Endothelial cell of umbilical vein (primary cell): ENCODE measurements around the gene STMN1. TPM values are rescaled to one million over a fixed set of nuclear protein-coding genes. Genes with fewer than 3 reads are reported as not detected.

Experiments used
- BruUV-seq: library from RNA; stranded (reverse); fragments of 400-500 nt; replicated peaks from 2 replicates; lab custom pipeline; 2021; lab: Mats Ljungman, UMichigan
- CTCF ChIA-PET: fragments of 300-600, 350-600 bp; sonication (Branson Sonifier 250); formaldehyde crosslinking; loops from one replicate; lab custom pipeline; 2021; ENCODE audit warnings: antibody characterized with exemption, inconsistent platforms; lab: Charles Lee
- POLR2A ChIA-PET: fragments of 300-600, 350-600 bp; sonication (Branson Sonifier 250); formaldehyde crosslinking; loops from one replicate; lab custom pipeline; 2021; ENCODE audit warnings: antibody characterized with exemption, inconsistent platforms; lab: Charles Lee
- DNase-seq: peaks from one replicate; pipeline ENCODE4 v3.0.0-alpha.2; 2011; ENCODE audit warnings: low read depth, low spot score
- FAIRE-seq: peaks from 2 replicates; lab custom pipeline; 2011; peaks lifted over from hg19 to GRCh38; lab: Jason Lieb, UNC
- H2AFZ ChIP-seq: 2 replicates; pipeline ENCODE4 v1.6.0; 2012; ENCODE audit warnings: low read depth, low read length, control low read depth, inconsistent platforms
- H3K27ac ChIP-seq: 2 replicates; pipeline ENCODE4 v1.5.1; 2011; ENCODE audit warnings: low read depth, mild to moderate bottlenecking, control low read depth, low read length, moderate library complexity; ENCODE audit not compliant: insufficient read depth
- H3K27me3 ChIP-seq, 2 experiments: 2 replicates each; pipeline versions ENCODE4 v1.6.0 to v1.6.1; 2011; ENCODE audit warnings: low read length in 2 of 2, mixed read lengths in 1 of 2; ENCODE audit not compliant: control insufficient read depth in 2 of 2, insufficient read depth in 2 of 2
- H3K36me3 ChIP-seq, 2 experiments: 2 replicates in 1 of 2; 3 replicates in 1 of 2; pipeline ENCODE4 v1.5.1; 2011; ENCODE audit warnings: low read length in 2 of 2, mild to moderate bottlenecking in 1 of 2, moderate library complexity in 1 of 2; ENCODE audit not compliant: control insufficient read depth in 2 of 2, insufficient read depth in 2 of 2; ENCODE audit errors: extremely low read depth in 1 of 2
- H3K4me1 ChIP-seq: 3 replicates; pipeline ENCODE4 v1.5.1; 2011; ENCODE audit warnings: mild to moderate bottlenecking, low read length; ENCODE audit not compliant: control insufficient read depth, insufficient read depth; ENCODE audit errors: extremely low read depth
- H3K4me2 ChIP-seq: 2 replicates; pipeline ENCODE4 v1.6.1; 2011; ENCODE audit warnings: low read length, control low read depth, mixed read lengths; ENCODE audit not compliant: insufficient read depth
- H3K4me3 ChIP-seq, 3 experiments: fragments of 200-600 bp in 1 of 3; sonication (generic), shearing (Covaris generic) in 1 of 3; replicated peaks in 1 of 3; 2 replicates each; pipeline ENCODE4 v1.5.1; 2011 to 2016; ENCODE audit warnings: control low read depth in 3 of 3, low read length in 3 of 3, mild to moderate bottlenecking in 2 of 3, inconsistent platforms in 1 of 3, low read depth in 1 of 3, moderate library complexity in 1 of 3; ENCODE audit not compliant: insufficient read depth in 1 of 3
- H3K79me2 ChIP-seq: 2 replicates; pipeline ENCODE4 v1.6.0; 2012; ENCODE audit warnings: low read length, inconsistent platforms; ENCODE audit not compliant: control insufficient read depth, insufficient read depth
- H3K9ac ChIP-seq: replicated peaks from 2 replicates; pipeline ENCODE3; 2011; ENCODE audit warnings: low read length, control low read depth; ENCODE audit not compliant: insufficient read depth; ENCODE audit errors: extremely low read depth
- H3K9me1 ChIP-seq: replicated peaks from 3 replicates; pipeline ENCODE4 v1.6.0; 2011; ENCODE audit warnings: mild to moderate bottlenecking, low read length; ENCODE audit not compliant: control insufficient read depth, insufficient read depth; ENCODE audit errors: extremely low read depth
- H3K9me3 ChIP-seq: replicated peaks from 2 replicates; pipeline ENCODE4 v1.5.1; 2012; ENCODE audit warnings: low read length, inconsistent platforms; ENCODE audit not compliant: control insufficient read depth, insufficient read depth
- H4K20me1 ChIP-seq: replicated peaks from 2 replicates; pipeline ENCODE3; 2011; ENCODE audit warnings: mild to moderate bottlenecking, low read length; ENCODE audit not compliant: control insufficient read depth, insufficient read depth; ENCODE audit errors: extremely low read depth
- FOS ChIP-seq: IDR thresholded peaks from 2 replicates; pipeline ENCODE4 v1.6.1; 2011; ENCODE audit warnings: mild to moderate bottlenecking, low read length, moderate library complexity, borderline replicate concordance; ENCODE audit not compliant: insufficient read depth
- JUN ChIP-seq: IDR thresholded peaks from 2 replicates; pipeline ENCODE4 v1.6.1; 2011; ENCODE audit warnings: borderline replicate concordance, low read depth; ENCODE audit not compliant: insufficient read length, insufficient read depth
- POLR2A ChIP-seq: IDR thresholded peaks from 2 replicates; pipeline ENCODE4 v1.6.1; 2012; ENCODE audit warnings: low read depth, mild to moderate bottlenecking, control low read depth, low read length
- POLR2AphosphoS5 ChIP-seq: IDR thresholded peaks from 2 replicates; pipeline ENCODE4 v1.6.1; 2012; ENCODE audit warnings: low read depth, mild to moderate bottlenecking, control low read depth, low read length, moderate library complexity; ENCODE audit not compliant: insufficient read depth
- dilution Hi-C: fragments of 300-500 bp; cut with MboI; formaldehyde crosslinking; loops from one replicate; pipeline ENCODE4 v1.15.0; 2019; ENCODE audit warnings: low sequenced_read_pairs; ENCODE audit not compliant: extremely low pct_ligation_motif_present
- intact Hi-C: fragments of 100-400 bp; cut with micrococcal nuclease; formaldehyde crosslinking; loops from one replicate; pipeline ENCODE4 v1.10.0; 2022
- polyA plus RNA-seq, 4 experiments: library from polyadenylated mRNA; depleted of rRNA in 3 of 4; stranded (reverse) in 3 of 4; unstranded in 1 of 4; fragments of >200 nt; gene quantifications; 2 replicates each; pipeline versions ENCODE4 v1.2.1 to v1.2.3, GENCODE V29; 2011 to 2012; ENCODE audit warnings: missing spikeins in 1 of 4
- total RNA-seq: library from RNA; stranded (reverse); gene quantifications from 2 replicates; pipeline ENCODE4 v1.2.3, GENCODE V29; 2021
- TF ChIP-seq, protein P1 (sequence below): IDR thresholded peaks from 2 replicates; pipeline ENCODE4 v1.6.1; 2011; ENCODE audit not compliant: insufficient read depth, insufficient read length

STMN1 gene
- total and polyA plus RNA-seq, 2 donors (not counting 3 experiments of a cell fraction or from before 2014, with no cell fraction given) = 102 to 503 TPM

DNA sequence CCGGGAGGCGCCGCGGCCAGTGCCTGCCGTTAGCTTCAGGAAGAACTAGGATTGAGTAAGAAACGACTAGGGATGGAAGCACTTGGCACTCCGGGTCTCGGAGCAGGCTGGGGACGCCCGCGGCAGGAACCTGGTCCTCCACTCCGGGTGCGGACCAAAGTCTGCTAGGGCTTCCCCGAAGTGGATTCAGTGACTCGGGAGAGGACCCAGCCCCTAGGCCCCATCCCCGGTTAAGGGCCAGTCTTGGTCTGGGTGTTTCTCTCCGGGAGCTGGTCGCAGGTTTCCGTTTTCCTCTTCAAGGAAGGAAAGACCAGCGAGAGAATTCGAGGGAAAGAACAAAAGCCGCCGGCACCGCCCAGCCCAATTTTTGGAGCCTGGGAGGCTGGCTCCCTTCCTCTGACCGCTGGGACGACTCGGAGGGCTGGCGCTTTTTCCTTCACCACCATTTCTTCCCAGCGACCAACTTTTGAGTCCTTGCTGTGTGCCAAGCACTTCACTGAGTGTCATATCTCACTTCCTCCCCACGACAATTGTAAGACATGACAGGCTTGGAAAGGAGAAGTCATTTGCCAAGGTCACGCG is 16.8 kb upstream of the STMN1 start:
- peak overlapping the region; percentile 97 for H2AFZ ChIP-seq
- ChIA-PET CTCF (interaction anchor here (0.8 to 2.2 kb wide), 5 partner anchors 11 to 389 kb away, joined by 3 to 14 read pairs (median 4); partner anchors contain the start of gene PAFAH2), POLR2A (interaction anchor here (0.6 to 0.9 kb wide), 2 partner anchors 18 to 1655 kb away, joined by 3 to 4 read pairs; no protein-coding TSS in a partner anchor)
- intact Hi-C loops = loop anchor here (2.0 kb wide), 2 partner anchors 16 to 28 kb away; partner anchors contain the start of gene STMN1
- no peak overlapping the region for H3K27ac ChIP-seq
- peak; percentile 27 for TF ChIP-seq POLR2AphosphoS5
- no peak for TF ChIP-seq FOS
- no peak for TF ChIP-seq POLR2A
- peak overlapping the region; percentile 22 to 49 (median 31) for H3K4me3 ChIP-seq
- no TSS peak for BruUV-seq
- peak; percentile 75 for FAIRE-seq
- dilution Hi-C loops = no loop called here
- H3K9me1 ChIP-seq = no peaks in the 10 kb centered on the region
- no peaks in the 10 kb centered on the region for H4K20me1 ChIP-seq
- no peaks in the 10 kb centered on the region for H3K79me2 ChIP-seq
- H3K27me3 ChIP-seq = peaks cover 0 to 6% of the 10 kb centered on the region in 2 experiments
- peak overlapping the region; percentile 85 for H3K4me2 ChIP-seq
- no peaks in the 10 kb centered on the region for H3K36me3 ChIP-seq
- H3K9me3 ChIP-seq = no peaks in the 10 kb centered on the region
- H3K4me1 ChIP-seq = peaks cover 18% of the 10 kb centered on the region
- H3K9ac ChIP-seq = peak overlapping the region; percentile 32
- DNase-seq = peak; percentile 31

DNA sequence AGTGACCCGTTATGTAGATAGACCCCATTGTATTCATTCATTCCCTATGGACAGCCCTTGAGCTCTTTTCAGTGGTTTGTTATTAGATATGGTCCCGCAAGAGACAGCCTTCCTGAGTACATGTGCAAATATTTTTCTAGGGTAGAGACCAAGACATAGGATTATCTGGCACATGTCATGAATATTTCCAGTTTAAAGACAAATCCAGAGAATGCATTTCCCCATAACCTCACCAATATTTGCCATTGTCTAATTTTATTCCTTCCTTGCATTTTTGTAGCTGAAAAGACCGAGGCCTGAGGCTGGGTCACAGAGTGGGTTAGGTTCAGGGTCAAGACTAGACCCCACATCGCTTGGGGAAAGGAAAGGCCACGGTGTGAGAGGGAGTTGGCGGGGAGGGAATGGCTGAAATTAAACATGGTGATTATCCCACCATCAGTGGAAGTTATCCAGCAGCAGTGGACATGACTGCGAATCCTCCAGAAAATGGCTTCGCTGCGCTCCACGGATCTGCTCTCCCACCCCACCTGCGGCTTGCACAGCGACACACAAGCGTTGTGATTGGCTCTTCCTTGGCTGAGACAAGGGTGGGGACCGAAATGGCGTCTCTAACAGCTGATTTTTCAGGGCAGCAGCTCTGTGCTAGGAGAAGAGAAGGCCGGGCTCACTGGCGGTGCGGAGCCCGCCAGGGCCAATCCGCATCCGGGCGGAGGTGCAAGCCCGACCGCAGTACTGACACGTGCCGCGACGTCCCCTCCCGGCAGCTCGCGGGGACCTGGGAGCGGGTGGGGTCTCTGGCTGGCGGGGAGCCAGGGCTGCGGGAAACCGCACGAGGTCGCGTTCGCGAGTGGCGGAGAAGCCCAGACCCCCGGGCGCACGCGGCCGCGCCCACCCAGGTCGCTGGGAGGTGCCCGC is 16.1 kb upstream of the STMN1 start:
- no peaks in the 10 kb centered on the region for H3K79me2 ChIP-seq
- TF ChIP-seq, protein P1, sequence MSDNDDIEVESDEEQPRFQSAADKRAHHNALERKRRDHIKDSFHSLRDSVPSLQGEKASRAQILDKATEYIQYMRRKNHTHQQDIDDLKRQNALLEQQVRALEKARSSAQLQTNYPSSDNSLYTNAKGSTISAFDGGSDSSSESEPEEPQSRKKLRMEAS = no peak
- no peak for TF ChIP-seq FOS
- TF ChIP-seq POLR2A = no peak
- TF ChIP-seq JUN = no peak
- peak; percentile 74 for FAIRE-seq
- peak overlapping the region; percentile 22 to 49 (median 31) for H3K4me3 ChIP-seq
- peak overlapping the region; percentile 32 for H3K9ac ChIP-seq
- no peaks in the 10 kb centered on the region for H3K9me3 ChIP-seq
- H3K27ac ChIP-seq = no peak overlapping the region
- H3K9me1 ChIP-seq = no peaks in the 10 kb centered on the region
- peak overlapping the region; percentile 97 for H2AFZ ChIP-seq
- peak overlapping the region; percentile 85 for H3K4me2 ChIP-seq
- peaks cover 0 to 6% of the 10 kb centered on the region in 2 experiments for H3K27me3 ChIP-seq
- no peaks in the 10 kb centered on the region for H4K20me1 ChIP-seq
- H3K4me1 ChIP-seq = peaks cover 18% of the 10 kb centered on the region
- DNase-seq = peak; percentile 34
- dilution Hi-C loops = no loop called here
- no TSS peak for BruUV-seq
- H3K36me3 ChIP-seq = no peaks in the 10 kb centered on the region
- intact Hi-C loops = loop anchor here (2.0 kb wide), 2 partner anchors 16 to 28 kb away; partner anchors contain the start of gene STMN1
- POLR2A ChIA-PET = interaction anchor here (0.9 kb wide), 1 partner anchor 17 kb away, joined by 3 read pairs; no protein-coding TSS in a partner anchor
- CTCF ChIA-PET = interaction anchor here (0.7 to 2.2 kb wide), 5 partner anchors 12 to 388 kb away, joined by 3 to 14 read pairs (median 4); partner anchors contain the start of gene PAFAH2
